Fibroblast of villous mesenchyme (primary cell): ENCODE measurements around the gene TNKS1BP1. TPM values are rescaled to one million over a fixed set of nuclear protein-coding genes. Genes with fewer than 3 reads are reported as not detected.
"Not testable (repeated sequence)": the region's sequence is repeated elsewhere in the genome, so short reads cannot be mapped to it uniquely, and the experiment has no call there.

ENCODE experiments used
- DNase-seq: peaks from one replicate; pipeline ENCODE4 v3.0.0-alpha.2; 2010; ENCODE audit warnings: low read depth
- H3K4me3 ChIP-seq: 2 replicates; pipeline ENCODE4 v1.5.1; 2011; ENCODE audit warnings: low read depth, mild to moderate bottlenecking, low read length
- total RNA-seq: library from RNA; depleted of rRNA; stranded (reverse); fragments of >200 nt; gene quantifications from 2 replicates; pipeline ENCODE4 v1.2.3, GENCODE V29; 2012
- TF ChIP-seq, protein P1 (sequence below): IDR thresholded peaks from 2 replicates; pipeline ENCODE4 v1.5.1; 2012; ENCODE audit warnings: low read depth, mild to moderate bottlenecking, low read length; ENCODE audit not compliant: insufficient read depth

Gene TNKS1BP1
- total RNA-seq, 1 donor: 69.5 TPM

DNA sequence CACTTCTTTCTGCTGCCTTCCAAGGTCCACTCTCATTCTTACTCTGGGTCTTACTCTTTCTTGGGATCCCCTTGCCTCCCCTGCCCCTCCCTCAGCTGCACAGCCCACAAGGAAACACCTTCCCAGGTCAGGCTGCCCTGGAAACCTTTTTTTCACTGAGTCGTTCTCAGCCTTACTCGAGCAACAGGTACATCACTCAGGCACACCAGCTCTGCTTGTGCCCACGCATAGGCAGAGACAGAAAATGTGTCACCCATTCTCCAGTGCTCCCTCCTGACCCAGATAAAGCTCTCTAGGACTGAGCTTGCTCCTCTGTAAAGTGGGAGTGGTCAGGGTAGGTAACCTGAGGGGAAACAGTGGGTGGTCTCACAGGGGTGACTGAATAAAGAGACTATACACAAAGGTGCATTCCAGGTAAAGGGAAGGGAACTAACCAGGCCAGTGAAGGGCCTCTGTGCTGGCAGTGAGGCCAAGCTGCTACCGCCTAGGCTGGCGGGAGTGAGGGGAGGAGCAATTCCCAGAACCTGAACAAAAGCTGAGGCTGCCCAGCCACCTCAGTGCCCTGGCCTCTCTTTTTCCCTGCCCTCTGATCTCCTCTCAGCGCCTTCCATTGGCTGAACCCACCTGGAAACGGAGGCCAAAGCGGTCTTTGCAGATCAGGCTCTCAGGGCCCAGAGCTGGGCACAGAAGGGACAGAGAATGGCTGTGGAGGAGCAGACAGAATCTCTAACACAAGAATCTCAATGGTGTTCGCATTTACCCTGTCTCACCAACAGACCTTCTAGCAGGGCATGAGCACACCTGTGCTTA is 40.3 kb upstream of the TNKS1BP1 start:
- H3K4me3 ChIP-seq: no peak overlapping the region
- no peak for DNase-seq
- TF ChIP-seq, protein P1, sequence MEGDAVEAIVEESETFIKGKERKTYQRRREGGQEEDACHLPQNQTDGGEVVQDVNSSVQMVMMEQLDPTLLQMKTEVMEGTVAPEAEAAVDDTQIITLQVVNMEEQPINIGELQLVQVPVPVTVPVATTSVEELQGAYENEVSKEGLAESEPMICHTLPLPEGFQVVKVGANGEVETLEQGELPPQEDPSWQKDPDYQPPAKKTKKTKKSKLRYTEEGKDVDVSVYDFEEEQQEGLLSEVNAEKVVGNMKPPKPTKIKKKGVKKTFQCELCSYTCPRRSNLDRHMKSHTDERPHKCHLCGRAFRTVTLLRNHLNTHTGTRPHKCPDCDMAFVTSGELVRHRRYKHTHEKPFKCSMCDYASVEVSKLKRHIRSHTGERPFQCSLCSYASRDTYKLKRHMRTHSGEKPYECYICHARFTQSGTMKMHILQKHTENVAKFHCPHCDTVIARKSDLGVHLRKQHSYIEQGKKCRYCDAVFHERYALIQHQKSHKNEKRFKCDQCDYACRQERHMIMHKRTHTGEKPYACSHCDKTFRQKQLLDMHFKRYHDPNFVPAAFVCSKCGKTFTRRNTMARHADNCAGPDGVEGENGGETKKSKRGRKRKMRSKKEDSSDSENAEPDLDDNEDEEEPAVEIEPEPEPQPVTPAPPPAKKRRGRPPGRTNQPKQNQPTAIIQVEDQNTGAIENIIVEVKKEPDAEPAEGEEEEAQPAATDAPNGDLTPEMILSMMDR: no peak

DNA sequence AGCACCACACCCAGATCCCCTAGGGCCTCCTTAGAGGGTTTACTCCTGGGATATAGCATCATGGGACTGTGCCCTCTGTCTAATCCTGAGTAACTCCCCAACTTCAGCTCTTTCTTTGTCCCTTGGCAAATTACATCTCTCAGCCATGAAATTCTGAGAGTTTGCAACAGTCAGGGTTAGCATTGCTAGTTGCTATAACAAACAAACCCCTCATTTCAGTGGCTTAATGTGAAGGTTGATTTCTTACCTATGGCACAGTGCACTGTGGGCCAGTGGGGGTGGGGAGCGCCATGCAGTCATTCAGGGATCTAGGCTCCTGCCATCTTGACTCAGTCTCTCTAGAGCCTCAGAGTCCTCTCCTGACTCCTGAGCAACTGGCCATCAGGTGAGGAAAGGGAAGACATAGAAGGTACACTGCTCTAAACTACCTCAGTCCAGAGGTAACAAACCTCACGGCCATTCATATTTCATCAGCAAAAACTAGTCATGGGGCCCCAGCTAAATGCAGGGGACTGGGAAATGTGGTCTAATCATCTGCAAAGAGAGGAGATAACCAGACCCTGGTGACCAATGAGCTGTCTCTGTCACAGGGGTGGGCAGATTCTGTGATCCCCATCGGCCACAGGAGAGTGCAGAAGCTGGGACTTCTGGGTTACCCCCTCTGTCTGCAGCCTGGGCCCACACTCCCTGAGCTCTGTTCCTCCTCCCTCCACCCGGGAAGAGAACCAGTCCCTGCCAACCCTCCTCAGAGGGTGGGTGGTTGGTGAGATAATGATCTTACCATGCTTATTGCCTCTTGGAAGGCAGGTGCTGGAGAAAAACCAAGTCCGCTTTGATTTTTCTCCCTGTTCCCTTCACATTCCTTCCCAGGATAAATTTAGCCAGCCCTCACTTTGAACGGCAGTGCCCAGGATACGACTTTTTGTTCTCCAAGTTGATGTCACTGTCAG is 38.7 kb upstream of the TNKS1BP1 start:
- no peak for DNase-seq
- TF ChIP-seq, protein P1: no peak
- H3K4me3 ChIP-seq: no peak overlapping the region

DNA sequence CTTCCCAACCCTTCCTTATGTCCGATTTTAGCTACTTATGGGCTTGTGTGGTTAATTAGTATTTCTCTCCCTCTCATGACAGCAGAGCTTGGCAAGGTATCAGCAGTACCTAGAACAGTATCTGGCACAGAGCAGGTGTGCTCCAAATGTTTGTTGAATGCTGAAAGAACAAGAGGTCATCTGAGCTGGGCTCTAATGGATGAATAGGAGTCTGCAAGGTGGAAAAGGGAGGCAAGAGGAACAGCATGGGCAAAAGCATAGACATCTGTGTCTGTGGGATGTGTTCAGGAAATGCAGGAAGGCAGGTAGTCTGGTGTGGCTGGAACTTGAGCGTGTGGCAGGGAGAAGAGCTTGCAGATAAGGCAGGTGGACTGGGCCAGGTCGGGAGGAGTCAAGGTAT is 37.2 kb upstream of the TNKS1BP1 start:
- TF ChIP-seq, protein P1: no peak

DNA sequence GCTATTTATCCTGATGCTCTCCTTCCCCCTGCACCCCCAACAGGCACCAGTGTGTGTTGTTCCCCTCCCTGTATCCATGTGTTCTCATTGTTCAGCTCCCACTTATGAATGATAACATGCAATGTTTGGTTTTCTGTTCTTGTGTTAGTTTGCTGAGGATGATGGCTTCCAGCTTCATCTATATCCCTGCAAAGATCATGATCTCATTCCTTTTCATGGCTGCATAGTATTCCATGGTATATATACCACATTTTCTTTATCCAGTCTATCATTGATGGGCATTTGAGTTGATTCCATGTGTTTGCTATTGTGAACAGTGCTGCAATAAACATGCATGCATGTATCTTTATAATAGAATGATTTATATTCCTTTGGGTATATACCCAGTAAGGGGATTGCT is 36.7 kb upstream of the TNKS1BP1 start:
- not testable (repeated sequence) for DNase-seq, H3K4me3 ChIP-seq

More for the DNA sequence above, 37.2 kb upstream of the TNKS1BP1 start:
- DNase-seq: no peak
- H3K4me3 ChIP-seq: no peak overlapping the region

DNA sequence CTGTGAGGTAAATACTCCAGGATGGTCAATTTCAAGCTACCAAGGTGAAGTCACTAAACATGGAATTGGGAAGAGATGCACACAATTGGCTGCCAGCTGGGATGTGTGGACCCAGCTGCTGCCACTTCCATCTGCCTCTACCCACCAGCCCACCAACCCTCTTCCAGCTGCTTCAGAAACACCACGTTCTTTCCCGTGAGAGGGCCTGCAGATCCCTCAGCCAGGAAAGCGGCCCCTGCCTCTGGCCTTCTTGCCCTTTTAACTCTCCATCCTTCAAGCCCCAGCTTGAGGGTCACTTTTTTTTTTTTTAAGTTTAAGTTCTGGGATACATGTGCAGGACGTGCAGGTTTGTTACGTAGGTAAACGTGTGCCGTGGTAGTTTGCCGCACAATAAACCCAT is 36.2 kb upstream of the TNKS1BP1 start:
- DNase-seq: no peak

DNA sequence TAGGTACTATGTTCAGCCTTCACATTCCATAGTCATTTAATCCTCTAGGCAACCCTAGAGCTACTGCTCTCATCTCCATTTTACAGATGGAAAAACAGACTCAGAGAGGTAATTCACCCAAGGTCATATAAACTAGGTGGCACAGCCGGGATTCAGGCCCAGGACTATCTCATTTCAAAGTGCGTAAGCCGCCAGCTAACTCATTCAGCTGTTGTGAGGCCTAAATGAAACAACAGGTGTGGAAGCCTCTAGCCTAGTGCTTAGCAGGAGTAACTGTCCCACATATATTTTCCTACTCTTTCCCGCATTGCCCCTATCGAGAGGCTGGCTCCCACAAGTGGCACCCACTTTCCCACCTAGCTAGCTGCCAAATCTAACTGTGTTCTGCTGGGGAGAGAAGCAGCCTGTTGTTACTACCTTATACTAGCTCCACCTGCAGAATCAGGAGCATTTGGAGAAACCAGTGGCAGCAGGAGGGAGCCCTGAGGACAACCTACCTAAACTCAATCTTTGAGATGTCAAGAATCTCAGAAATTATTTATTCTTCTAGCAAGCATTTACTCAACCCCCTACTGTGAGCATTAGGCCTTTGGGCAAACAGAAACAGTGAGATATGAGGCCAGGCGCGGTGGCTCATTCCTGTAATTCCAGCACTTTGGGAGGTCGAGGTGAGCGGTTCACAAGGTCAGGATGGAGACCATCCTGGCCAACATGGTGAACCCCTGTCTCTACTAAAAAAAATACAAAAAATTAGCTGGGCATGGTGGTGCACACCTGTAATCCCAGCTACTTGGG is 35.3 kb upstream of the TNKS1BP1 start:
- no peak overlapping the region for H3K4me3 ChIP-seq
- no peak for DNase-seq
- TF ChIP-seq, protein P1: no peak

More for the DNA sequence above, 36.2 kb upstream of the TNKS1BP1 start:
- TF ChIP-seq, protein P1: no peak
- H3K4me3 ChIP-seq: no peak overlapping the region
